HepG2 (cell line): ENCODE data around the gene ARSJ. TPM values are rescaled to one million over a fixed set of nuclear protein-coding genes. Genes with fewer than 3 reads are reported as not detected.

Source experiments
- ATAC-seq: fragments of 200-7000 bp; cut with Tn5 transposase; 3 replicates; pipeline ENCODE4 v1.9.1; 2020; ENCODE audit warnings: mild to moderate bottlenecking, moderate library complexity
- BruUV-seq: library from RNA; stranded (reverse); fragments of 400-500 nt; replicated peaks from 2 replicates; lab custom pipeline; 2021; lab: Mats Ljungman, UMichigan
- CTCF ChIA-PET: fragments of 300-600 bp; formaldehyde crosslinking; extraction: SDS; loops from one replicate; lab custom pipeline; 2021; ENCODE audit warnings: low total read pairs, inconsistent platforms, low intra/inter-chr PET ratio; lab: Yijun Ruan, JAX
- POLR2A ChIA-PET: fragments of 350-600 bp; sonication (Branson Sonifier 250); formaldehyde crosslinking; loops from one replicate; lab custom pipeline; 2020; ENCODE audit warnings: antibody characterized with exemption, inconsistent platforms; lab: Yijun Ruan, JAX
- DNase-seq: peaks from one replicate; pipeline ENCODE4 v3.0.0-alpha.2; 2015; ENCODE audit warnings: low spot score
- FAIRE-seq: peaks from 3 replicates; lab custom pipeline; 2011; peaks lifted over from hg19 to GRCh38; lab: Jason Lieb, UNC
- H2AFZ ChIP-seq: one replicate; pipeline ENCODE4 v1.6.1; 2011; ENCODE audit warnings: low read length, inconsistent platforms
- H3K27ac ChIP-seq: fragments of 300-600 bp; 3 replicates; pipeline ENCODE4 v1.8.0; 2011; ENCODE audit warnings: mixed run types, mild to moderate bottlenecking, mixed read lengths, low read length, inconsistent platforms; ENCODE audit not compliant: insufficient read depth; ENCODE audit errors: extremely low read length
- H3K27me3 ChIP-seq, 2 experiments: fragments of 200-600 bp in 1 of 2; 2 replicates in 1 of 2; 3 replicates in 1 of 2; pipeline versions ENCODE4 v1.6.0 to v1.8.0; 2011; ENCODE audit warnings: low read length in 2 of 2, mild to moderate bottlenecking in 2 of 2, moderate library complexity in 2 of 2, inconsistent platforms in 1 of 2; ENCODE audit not compliant: insufficient read depth in 2 of 2, control insufficient read depth in 1 of 2
- H3K36me3 ChIP-seq, 2 experiments: fragments of 200-600 bp in 1 of 2; replicated peaks in 1 of 2; 2 replicates in 1 of 2; 3 replicates in 1 of 2; pipeline versions ENCODE4 v1.5.1 to v1.8.0; 2011; ENCODE audit warnings: low read length in 2 of 2, inconsistent platforms in 1 of 2; ENCODE audit not compliant: insufficient read depth in 2 of 2, control insufficient read depth in 1 of 2
- H3K4me1 ChIP-seq: 2 replicates; pipeline ENCODE4 v1.5.1; 2012; ENCODE audit warnings: low read length, inconsistent platforms; ENCODE audit not compliant: insufficient read depth
- H3K4me2 ChIP-seq: 2 replicates; pipeline ENCODE4 v1.6.0; 2011; ENCODE audit warnings: low read depth, low read length, inconsistent platforms
- H3K4me3 ChIP-seq, 3 experiments: fragments of 200-600 bp in 1 of 3; sonication (generic), shearing (Covaris generic) in 1 of 3; replicated peaks in 1 of 3; 2 replicates each; pipeline ENCODE4 v1.5.1; 2011 to 2016; ENCODE audit warnings: low read length in 3 of 3, inconsistent platforms in 2 of 3, low read depth in 2 of 3, mild to moderate bottlenecking in 2 of 3, control low read depth in 1 of 3, mixed read lengths in 1 of 3; ENCODE audit not compliant: insufficient read depth in 1 of 3
- H3K79me2 ChIP-seq: one replicate; pipeline ENCODE4 v1.6.1; 2011; ENCODE audit warnings: low read length, inconsistent platforms; ENCODE audit not compliant: insufficient read depth
- H3K9ac ChIP-seq: 2 replicates; pipeline ENCODE4 v1.6.0; 2011; ENCODE audit warnings: mild to moderate bottlenecking, low read depth, low read length, inconsistent platforms; ENCODE audit not compliant: insufficient read depth
- H3K9me3 ChIP-seq: 2 replicates; pipeline ENCODE4 v1.5.1; 2012; ENCODE audit warnings: mild to moderate bottlenecking, low read length
- H4K20me1 ChIP-seq: 2 replicates; pipeline ENCODE4 v1.6.0; 2011; ENCODE audit warnings: inconsistent platforms, mild to moderate bottlenecking, low read length, moderate library complexity; ENCODE audit not compliant: insufficient read depth
- DR1 ChIP-seq: sonication (generic); formaldehyde crosslinking; IDR thresholded peaks from 2 replicates; pipeline ENCODE4 v1.8.0; 2021; ENCODE audit warnings: mild to moderate bottlenecking, missing genetic modification reagents, inconsistent platforms
- GABPB1 ChIP-seq: IDR thresholded peaks from 2 replicates; pipeline ENCODE4 v1.6.1; 2016; ENCODE audit warnings: mild to moderate bottlenecking, missing genetic modification reagents, moderate library complexity, missing compliant biosample characterization
- JARID2 ChIP-seq: sonication (generic); formaldehyde crosslinking; IDR thresholded peaks from 2 replicates; pipeline ENCODE4 v1.8.1; 2023; ENCODE audit warnings: missing genetic modification reagents, inconsistent platforms; ENCODE audit not compliant: insufficient replicate concordance
- MXI1 ChIP-seq: IDR thresholded peaks from 3 replicates; pipeline ENCODE4 v1.6.1; 2012; ENCODE audit warnings: low read depth, low read length, inconsistent platforms, borderline replicate concordance
- PHF21A ChIP-seq: sonication (generic); formaldehyde crosslinking; IDR thresholded peaks from 2 replicates; pipeline ENCODE4 v1.5.0; 2020; ENCODE audit warnings: mild to moderate bottlenecking, missing genetic modification reagents
- RNF2 ChIP-seq: fragments of 450-650 bp; conservative IDR thresholded peaks from 2 replicates; pipeline ENCODE4 v1.6.1; 2016; ENCODE audit warnings: low read depth
- SOX13 ChIP-seq, 3 experiments: fragments of 450-650 bp in 1 of 3; sonication (generic) in 1 of 3; formaldehyde crosslinking in 1 of 3; IDR thresholded peaks in 2 of 3; conservative IDR thresholded peaks in 1 of 3; 2 replicates each; pipeline versions ENCODE4 v1.5.0 to v1.6.1; 2016 to 2020; ENCODE audit warnings: antibody characterized with exemption in 1 of 3, mild to moderate bottlenecking in 1 of 3, missing compliant biosample characterization in 1 of 3, missing genetic modification reagents in 1 of 3, moderate library complexity in 1 of 3
- YEATS2 ChIP-seq: sonication (generic); formaldehyde crosslinking; IDR thresholded peaks from 2 replicates; pipeline ENCODE4 v1.4.0; 2020; ENCODE audit warnings: missing genetic modification reagents, borderline replicate concordance
- ZFAT ChIP-seq: sonication (generic); formaldehyde crosslinking; conservative IDR thresholded peaks from 2 replicates; pipeline ENCODE4 v1.8.1; 2023; ENCODE audit warnings: missing genetic modification reagents, inconsistent platforms
- ZIK1 ChIP-seq: sonication (generic); formaldehyde crosslinking; IDR thresholded peaks from 2 replicates; pipeline ENCODE4 v1.5.0; 2020; ENCODE audit warnings: mild to moderate bottlenecking, low read depth, missing genetic modification reagents, borderline replicate concordance
- ZNF232 ChIP-seq: sonication (generic); formaldehyde crosslinking; IDR thresholded peaks from 2 replicates; pipeline ENCODE4 v1.4.0; 2020; ENCODE audit warnings: missing genetic modification reagents, borderline replicate concordance
- ZNF569 ChIP-seq: sonication (generic); formaldehyde crosslinking; IDR thresholded peaks from 2 replicates; pipeline ENCODE4 v1.5.0; 2020; ENCODE audit warnings: mild to moderate bottlenecking, missing genetic modification reagents, moderate library complexity, borderline replicate concordance
- ZNF607 ChIP-seq: sonication (generic); formaldehyde crosslinking; IDR thresholded peaks from 2 replicates; pipeline ENCODE4 v1.5.1; 2020; ENCODE audit warnings: missing genetic modification reagents, mild to moderate bottlenecking, borderline replicate concordance
- ZNF644 ChIP-seq: IDR thresholded peaks from 2 replicates; pipeline ENCODE4 v1.6.1; 2016; ENCODE audit warnings: low read depth
- ZNF678 ChIP-seq: sonication (generic); formaldehyde crosslinking; IDR thresholded peaks from 2 replicates; pipeline ENCODE4 v1.4.0; 2020; ENCODE audit warnings: mild to moderate bottlenecking, missing genetic modification reagents
- WGBS: methylation state at CpG from one replicate; pipeline ENCODE4 v1.1.6; 2017; ENCODE audit warnings: low lambda C conversion rate; 5-methylcytosine and 5-hydroxymethylcytosine counted together
- in situ Hi-C: cut with HindIII; loops from 2 replicates; pipeline ENCODE4 v1.10.0; 2017; ENCODE audit warnings: low pct_unique_long_range_greater_than_20kb; ENCODE audit not compliant: extremely low pct_ligation_motif_present
- intact Hi-C: fragments of 100-400 bp; cut with micrococcal nuclease; formaldehyde crosslinking; loops from one replicate; pipeline ENCODE4 v1.10.0; 2022; ENCODE audit not compliant: unreplicated experiment
- polyA plus RNA-seq, 8 experiments: library from polyadenylated mRNA; depleted of rRNA in 3 of 8; stranded (reverse) in 7 of 8; unstranded in 1 of 8; fragments of >200 nt; fragmentation: Illumina TruSeq in 4 of 8; extraction: Trizol in 4 of 8; gene quantifications; 2 replicates each; pipeline versions ENCODE4 v1.2.1 to v1.2.3, GENCODE V29; 2011 to 2016; ENCODE audit warnings: low read depth in 4 of 8, missing spikeins in 1 of 8, mixed read lengths in 1 of 8; ENCODE audit not compliant: insufficient read depth in 1 of 8
- total RNA-seq, 5 experiments: library from RNA; depleted of rRNA; stranded (reverse); fragments of >200 nt; fragmentation: Illumina TruSeq; extraction: Trizol; gene quantifications; 2 replicates each; pipeline ENCODE4 v1.2.3, GENCODE V29; 2016; ENCODE audit warnings: low read depth in 1 of 5
- TF ChIP-seq, protein P1 (sequence below): sonication (generic); formaldehyde crosslinking; IDR thresholded peaks from one replicate; pipeline ENCODE4 v1.5.1; 2020; ENCODE audit warnings: mild to moderate bottlenecking, missing genetic modification reagents; ENCODE audit errors: not compliant biosample characterization

The ARSJ gene
- total and polyA plus RNA-seq, 2 of the 13 experiments (the other 11 are each of a cell fraction or from before 2014, with no cell fraction given) = not detected

- Histone ChIP-seq H2AFZ (no peak overlapping the region), H3K9ac (no peak overlapping the region), H3K9me3 (no peaks in the 10 kb centered on the region), H3K4me2 (no peak overlapping the region), H3K4me1 (peaks cover 8% of the 10 kb centered on the region), H3K79me2 (no peaks in the 10 kb centered on the region), H3K27ac (no peak overlapping the region), H3K4me3 (no peak overlapping the region), H4K20me1 (no peaks in the 10 kb centered on the region), H3K27me3 (no peaks in the 10 kb centered on the region), H3K36me3 (no peaks in the 10 kb centered on the region)
- no TSS peak for BruUV-seq
- ATAC-seq = no peak
- intact Hi-C loops = no loop called here
- in situ Hi-C loops = no loop called here
- DNase-seq = no peak
- 23% methylated on average over 2 of the region's 2 CpGs for WGBS
- ChIA-PET CTCF (no interaction called here), POLR2A (no interaction called here)
- FAIRE-seq = no peak
- no peak for TF ChIP-seq ZNF569
- TF ChIP-seq MXI1 = no peak
- no peak for TF ChIP-seq ZNF678
- TF ChIP-seq PHF21A (CRISPR knock-in tag) = no peak
- TF ChIP-seq YEATS2 (CRISPR knock-in tag) = no peak
- TF ChIP-seq ZNF232 (CRISPR knock-in tag) = no peak
- TF ChIP-seq RNF2 = no peak
- TF ChIP-seq ZNF644 (CRISPR knock-in tag) = no peak
- TF ChIP-seq ZNF607 (CRISPR knock-in tag) = no peak
- TF ChIP-seq SOX13 (IDR thresholded peaks at IDR 0.05) = no peak
- TF ChIP-seq SOX13 (CRISPR knock-in tag; conservative IDR thresholded peaks at IDR 0.05 in 1 of 2, IDR thresholded peaks at IDR 0.05 in 1 of 2) = no peak
- no peak for TF ChIP-seq ZFAT (CRISPR knock-in tag)
- no peak for TF ChIP-seq JARID2 (CRISPR knock-in tag)
- TF ChIP-seq, protein P1, sequence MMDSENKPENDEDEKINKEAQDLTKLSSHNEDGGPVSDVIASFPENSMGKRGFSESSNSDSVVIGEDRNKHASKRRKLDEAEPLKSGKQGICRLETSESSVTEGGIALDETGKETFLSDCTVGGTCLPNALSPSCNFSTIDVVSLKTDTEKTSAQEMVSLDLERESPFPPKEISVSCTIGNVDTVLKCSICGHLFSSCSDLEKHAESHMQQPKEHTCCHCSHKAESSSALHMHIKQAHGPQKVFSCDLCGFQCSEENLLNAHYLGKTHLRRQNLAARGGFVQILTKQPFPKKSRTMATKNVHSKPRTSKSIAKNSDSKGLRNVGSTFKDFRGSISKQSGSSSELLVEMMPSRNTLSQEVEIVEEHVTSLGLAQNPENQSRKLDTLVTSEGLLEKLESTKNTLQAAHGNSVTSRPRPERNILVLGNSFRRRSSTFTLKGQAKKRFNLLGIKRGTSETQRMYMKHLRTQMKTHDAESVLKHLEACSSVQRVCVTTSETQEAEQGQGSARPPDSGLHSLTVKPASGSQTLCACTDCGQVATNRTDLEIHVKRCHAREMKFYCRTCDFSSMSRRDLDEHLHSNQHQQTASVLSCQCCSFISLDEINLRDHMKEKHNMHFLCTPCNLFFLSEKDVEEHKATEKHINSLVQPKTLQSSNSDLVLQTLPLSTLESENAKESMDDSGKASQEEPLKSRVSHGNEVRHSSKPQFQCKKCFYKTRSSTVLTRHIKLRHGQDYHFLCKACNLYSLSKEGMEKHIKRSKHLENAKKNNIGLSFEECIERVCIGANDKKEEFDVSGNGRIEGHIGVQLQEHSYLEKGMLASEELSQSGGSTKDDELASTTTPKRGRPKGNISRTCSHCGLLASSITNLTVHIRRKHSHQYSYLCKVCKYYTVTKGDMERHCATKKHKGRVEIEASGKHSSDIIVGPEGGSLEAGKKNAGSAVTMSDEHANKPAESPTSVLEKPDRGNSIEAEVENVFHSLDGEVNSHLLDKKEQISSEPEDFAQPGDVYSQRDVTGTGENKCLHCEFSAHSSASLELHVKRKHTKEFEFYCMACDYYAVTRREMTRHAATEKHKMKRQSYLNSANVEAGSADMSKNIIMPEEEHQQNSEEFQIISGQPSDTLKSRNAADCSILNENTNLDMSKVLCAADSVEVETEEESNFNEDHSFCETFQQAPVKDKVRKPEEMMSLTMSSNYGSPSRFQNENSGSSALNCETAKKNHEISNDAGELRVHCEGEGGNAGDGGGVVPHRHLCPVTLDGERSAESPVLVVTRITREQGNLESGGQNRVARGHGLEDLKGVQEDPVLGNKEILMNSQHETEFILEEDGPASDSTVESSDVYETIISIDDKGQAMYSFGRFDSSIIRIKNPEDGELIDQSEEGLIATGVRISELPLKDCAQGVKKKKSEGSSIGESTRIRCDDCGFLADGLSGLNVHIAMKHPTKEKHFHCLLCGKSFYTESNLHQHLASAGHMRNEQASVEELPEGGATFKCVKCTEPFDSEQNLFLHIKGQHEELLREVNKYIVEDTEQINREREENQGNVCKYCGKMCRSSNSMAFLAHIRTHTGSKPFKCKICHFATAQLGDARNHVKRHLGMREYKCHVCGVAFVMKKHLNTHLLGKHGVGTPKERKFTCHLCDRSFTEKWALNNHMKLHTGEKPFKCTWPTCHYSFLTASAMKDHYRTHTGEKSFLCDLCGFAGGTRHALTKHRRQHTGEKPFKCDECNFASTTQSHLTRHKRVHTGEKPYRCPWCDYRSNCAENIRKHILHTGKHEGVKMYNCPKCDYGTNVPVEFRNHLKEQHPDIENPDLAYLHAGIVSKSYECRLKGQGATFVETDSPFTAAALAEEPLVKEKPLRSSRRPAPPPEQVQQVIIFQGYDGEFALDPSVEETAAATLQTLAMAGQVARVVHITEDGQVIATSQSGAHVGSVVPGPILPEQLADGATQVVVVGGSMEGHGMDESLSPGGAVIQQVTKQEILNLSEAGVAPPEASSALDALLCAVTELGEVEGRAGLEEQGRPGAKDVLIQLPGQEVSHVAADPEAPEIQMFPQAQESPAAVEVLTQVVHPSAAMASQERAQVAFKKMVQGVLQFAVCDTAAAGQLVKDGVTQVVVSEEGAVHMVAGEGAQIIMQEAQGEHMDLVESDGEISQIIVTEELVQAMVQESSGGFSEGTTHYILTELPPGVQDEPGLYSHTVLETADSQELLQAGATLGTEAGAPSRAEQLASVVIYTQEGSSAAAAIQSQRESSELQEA (CRISPR knock-in tag) = no peak
- TF ChIP-seq ZIK1 (CRISPR knock-in tag) = no peak
- no peak for TF ChIP-seq GABPB1
- no peak for TF ChIP-seq DR1 (CRISPR knock-in tag)
These were observed 17.5 kb downstream of the ARSJ start for GRCh38 chr4:113962016-113962347.
